NCI-H526 (cell line): ENCODE measurements around the gene ACVR2A.

Experiments
- DNase-seq, 2 experiments: peaks; one replicate each; lab custom pipeline; 2025; lab: John Stamatoyannopoulos, UW

The ACVR2A gene

GRCh38 chr2:147924647-147925046, 79.8 kb downstream of the ACVR2A start:
- no peak for DNase-seq

- DNase-seq = no peak
Measured at GRCh38 chr2:147925886-147926285, 81.1 kb downstream of the ACVR2A start.

GRCh38 chr2:147927053-147927588, 82.3 kb downstream of the ACVR2A start:
- no peak for DNase-seq

DNA sequence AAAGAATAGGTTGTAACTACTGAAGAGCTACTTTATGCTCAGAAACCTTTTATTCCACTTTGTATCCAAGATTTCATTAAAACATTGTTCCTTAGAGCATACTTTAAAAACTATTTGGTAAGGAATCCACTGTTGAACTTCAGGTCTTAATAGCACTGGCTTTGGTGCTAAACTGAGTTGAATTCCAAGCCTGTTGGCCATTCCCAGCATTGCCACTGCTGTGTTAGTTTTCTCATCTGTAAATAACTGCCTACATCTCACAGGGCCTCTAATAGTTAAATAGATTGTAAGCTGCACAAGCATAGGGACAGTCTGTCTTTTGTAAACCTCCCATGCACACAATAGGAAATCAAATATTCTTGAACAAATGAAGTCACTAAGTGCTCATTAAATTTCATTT, 89.1 kb downstream of the ACVR2A start:
- DNase-seq = no peak

GRCh38 chr2:147934881-147935620, 90.2 kb downstream of the ACVR2A start:
- no peak for DNase-seq

- peak in 1 of 2 experiments; percentile 37 for DNase-seq
Measured at GRCh38 chr2:147937744-147938349, 93.0 kb downstream of the ACVR2A start.

DNA sequence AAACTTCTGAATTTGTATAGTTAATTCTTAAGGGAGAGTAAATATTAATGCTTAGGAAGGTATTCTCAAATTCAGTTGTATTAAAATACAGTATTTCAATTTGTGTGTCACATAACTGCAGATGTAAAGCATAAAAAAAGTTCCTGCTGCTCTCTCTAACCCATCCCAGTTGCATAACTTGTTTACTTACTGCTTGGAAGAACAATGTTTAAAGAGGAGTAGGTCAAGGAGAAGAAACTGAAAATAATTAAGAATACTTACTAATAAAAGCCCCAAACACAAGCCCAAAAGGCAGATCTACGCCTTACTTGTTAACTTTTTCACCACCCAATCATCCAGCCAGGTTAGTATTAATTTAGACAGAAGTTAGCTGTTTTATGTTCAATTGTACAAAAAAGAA, 94.5 kb downstream of the ACVR2A start:
- DNase-seq = no peak

DNA sequence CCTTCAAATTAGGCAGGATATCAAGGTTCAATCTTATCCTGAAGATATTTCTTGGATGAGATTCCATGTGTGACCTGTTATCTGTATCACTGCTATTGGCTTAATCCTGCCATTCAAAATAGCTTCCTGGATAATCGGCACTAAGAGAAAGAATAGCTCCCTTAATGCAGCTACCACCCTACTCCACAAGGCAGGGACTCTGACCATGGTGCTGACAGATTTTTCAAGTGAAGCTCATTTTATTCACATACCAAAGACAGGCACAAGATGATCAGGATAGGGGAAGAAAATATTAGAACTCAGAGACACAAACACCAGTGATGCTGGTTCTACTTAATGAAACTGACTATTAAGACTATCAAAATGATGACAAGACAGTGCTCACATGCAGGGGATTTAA, 100.8 kb downstream of the ACVR2A start:
- DNase-seq = no peak

- DNase-seq = no peak
Measured at GRCh38 chr2:147952118-147952517, 107.3 kb downstream of the ACVR2A start.

- no peak for DNase-seq
Measured at GRCh38 chr2:147968571-147968970, 123.7 kb downstream of the ACVR2A start.

DNA sequence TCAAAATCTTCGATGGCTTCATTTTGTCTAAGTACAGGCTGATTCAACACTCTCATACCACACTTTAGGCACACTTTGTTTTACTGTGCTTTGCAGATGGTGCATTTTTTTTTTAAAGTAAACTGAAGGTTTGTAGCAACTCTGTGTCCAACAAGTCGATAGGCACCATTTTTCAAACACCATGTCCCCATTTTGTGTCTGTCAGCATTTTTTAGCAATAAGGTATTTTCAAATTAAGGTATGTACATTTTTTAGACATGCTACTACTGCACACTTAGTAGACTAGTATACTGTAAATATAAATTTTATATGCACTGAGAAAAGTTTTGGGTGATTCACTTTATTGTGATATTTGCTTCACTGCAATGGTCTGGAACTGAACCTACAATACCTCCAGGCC, 131.3 kb downstream of the ACVR2A start:
- no peak for DNase-seq

- DNase-seq = no peak
Measured at GRCh38 chr2:147977679-147978078, 132.8 kb downstream of the ACVR2A start.
